HL-60 (cell line): ENCODE results near the gene CEP68.

ENCODE experiments used
- POLR2AphosphoS5 ChIP-seq: IDR thresholded peaks from 2 replicates; pipeline ENCODE4 v1.6.1; 2012; ENCODE audit warnings: low read depth
- TF ChIP-seq, protein P1 (sequence below): IDR thresholded peaks from one replicate; pipeline ENCODE4 v1.5.1; 2011; ENCODE audit warnings: low read length, control low read depth, inconsistent platforms; ENCODE audit not compliant: insufficient read depth
- TF ChIP-seq, protein P2 (sequence below): IDR thresholded peaks from 2 replicates; pipeline ENCODE4 v1.6.1; 2012; ENCODE audit warnings: low read depth; ENCODE audit not compliant: insufficient replicate concordance

DNA sequence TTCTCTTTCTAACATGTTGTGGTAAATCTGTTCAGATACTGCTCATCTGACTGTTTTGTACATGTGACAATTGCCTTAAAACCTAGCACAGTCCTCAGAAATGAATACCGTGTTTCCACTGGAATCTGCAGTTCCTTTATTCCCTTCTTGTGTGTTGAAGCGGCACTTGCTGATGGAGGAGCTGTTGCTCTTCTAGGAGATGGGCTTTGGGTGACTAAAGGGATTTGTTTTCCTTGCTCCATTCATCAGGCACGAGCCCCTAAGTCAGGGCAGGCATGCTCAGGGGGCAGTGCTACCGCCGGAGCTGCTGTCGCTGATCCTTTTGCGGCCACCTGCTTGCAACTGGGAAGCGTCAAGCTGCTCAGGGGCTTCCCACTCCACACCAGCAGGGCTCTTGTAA, 32.5 kb upstream of the CEP68 start:
- TF ChIP-seq, protein P1, sequence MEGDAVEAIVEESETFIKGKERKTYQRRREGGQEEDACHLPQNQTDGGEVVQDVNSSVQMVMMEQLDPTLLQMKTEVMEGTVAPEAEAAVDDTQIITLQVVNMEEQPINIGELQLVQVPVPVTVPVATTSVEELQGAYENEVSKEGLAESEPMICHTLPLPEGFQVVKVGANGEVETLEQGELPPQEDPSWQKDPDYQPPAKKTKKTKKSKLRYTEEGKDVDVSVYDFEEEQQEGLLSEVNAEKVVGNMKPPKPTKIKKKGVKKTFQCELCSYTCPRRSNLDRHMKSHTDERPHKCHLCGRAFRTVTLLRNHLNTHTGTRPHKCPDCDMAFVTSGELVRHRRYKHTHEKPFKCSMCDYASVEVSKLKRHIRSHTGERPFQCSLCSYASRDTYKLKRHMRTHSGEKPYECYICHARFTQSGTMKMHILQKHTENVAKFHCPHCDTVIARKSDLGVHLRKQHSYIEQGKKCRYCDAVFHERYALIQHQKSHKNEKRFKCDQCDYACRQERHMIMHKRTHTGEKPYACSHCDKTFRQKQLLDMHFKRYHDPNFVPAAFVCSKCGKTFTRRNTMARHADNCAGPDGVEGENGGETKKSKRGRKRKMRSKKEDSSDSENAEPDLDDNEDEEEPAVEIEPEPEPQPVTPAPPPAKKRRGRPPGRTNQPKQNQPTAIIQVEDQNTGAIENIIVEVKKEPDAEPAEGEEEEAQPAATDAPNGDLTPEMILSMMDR, result no peak
- TF ChIP-seq, protein P2, sequence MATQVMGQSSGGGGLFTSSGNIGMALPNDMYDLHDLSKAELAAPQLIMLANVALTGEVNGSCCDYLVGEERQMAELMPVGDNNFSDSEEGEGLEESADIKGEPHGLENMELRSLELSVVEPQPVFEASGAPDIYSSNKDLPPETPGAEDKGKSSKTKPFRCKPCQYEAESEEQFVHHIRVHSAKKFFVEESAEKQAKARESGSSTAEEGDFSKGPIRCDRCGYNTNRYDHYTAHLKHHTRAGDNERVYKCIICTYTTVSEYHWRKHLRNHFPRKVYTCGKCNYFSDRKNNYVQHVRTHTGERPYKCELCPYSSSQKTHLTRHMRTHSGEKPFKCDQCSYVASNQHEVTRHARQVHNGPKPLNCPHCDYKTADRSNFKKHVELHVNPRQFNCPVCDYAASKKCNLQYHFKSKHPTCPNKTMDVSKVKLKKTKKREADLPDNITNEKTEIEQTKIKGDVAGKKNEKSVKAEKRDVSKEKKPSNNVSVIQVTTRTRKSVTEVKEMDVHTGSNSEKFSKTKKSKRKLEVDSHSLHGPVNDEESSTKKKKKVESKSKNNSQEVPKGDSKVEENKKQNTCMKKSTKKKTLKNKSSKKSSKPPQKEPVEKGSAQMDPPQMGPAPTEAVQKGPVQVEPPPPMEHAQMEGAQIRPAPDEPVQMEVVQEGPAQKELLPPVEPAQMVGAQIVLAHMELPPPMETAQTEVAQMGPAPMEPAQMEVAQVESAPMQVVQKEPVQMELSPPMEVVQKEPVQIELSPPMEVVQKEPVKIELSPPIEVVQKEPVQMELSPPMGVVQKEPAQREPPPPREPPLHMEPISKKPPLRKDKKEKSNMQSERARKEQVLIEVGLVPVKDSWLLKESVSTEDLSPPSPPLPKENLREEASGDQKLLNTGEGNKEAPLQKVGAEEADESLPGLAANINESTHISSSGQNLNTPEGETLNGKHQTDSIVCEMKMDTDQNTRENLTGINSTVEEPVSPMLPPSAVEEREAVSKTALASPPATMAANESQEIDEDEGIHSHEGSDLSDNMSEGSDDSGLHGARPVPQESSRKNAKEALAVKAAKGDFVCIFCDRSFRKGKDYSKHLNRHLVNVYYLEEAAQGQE, result no peak
- no peak for TF ChIP-seq POLR2AphosphoS5
